ENCODE data around the gene NXPH3.

GRCh38 chr17:49576088-49576916, 631 bp downstream of the NXPH3 start:
- no peak for TF ChIP-seq ZNF384 (IDR thresholded peaks at IDR 0.05; ENCODE audit: borderline replicate concordance, low read depth, low read length)
- no peak for TF ChIP-seq RFX5 (IDR thresholded peaks at IDR 0.05; ENCODE audit: low read depth, low read length)
- no peak for TF ChIP-seq EP300 (IDR thresholded peaks at IDR 0.05; ENCODE audit: borderline replicate concordance in 1 of 2, control insufficient read depth in 1 of 2, low read depth in 2 of 2, low read length in 2 of 2)
- no peak for TF ChIP-seq SP1 (IDR thresholded peaks at IDR 0.05; ENCODE audit: low read depth, low read length)
- TF ChIP-seq RAD21 (IDR thresholded peaks at IDR 0.05; ENCODE audit: insufficient read depth, low read depth, low read length): no peak
- no peak for TF ChIP-seq EZH2 (IDR thresholded peaks at IDR 0.05; ENCODE audit: borderline replicate concordance, control insufficient read depth, low read depth, low read length)
- no peak for TF ChIP-seq CTCF (IDR thresholded peaks at IDR 0.05 in 2 of 3, conservative IDR thresholded peaks at IDR 0.05 in 1 of 3; ENCODE audit: control insufficient read depth in 2 of 3, extremely low read depth in 1 of 3, insufficient read depth in 1 of 3, low read depth in 3 of 3, low read length in 3 of 3)
- no peak for TF ChIP-seq FOXM1 (IDR thresholded peaks at IDR 0.05; ENCODE audit: low read depth, low read length)
- TF ChIP-seq, protein P1, sequence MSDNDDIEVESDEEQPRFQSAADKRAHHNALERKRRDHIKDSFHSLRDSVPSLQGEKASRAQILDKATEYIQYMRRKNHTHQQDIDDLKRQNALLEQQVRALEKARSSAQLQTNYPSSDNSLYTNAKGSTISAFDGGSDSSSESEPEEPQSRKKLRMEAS (IDR thresholded peaks at IDR 0.05; ENCODE audit: low read depth, low read length): no peak
- no peak for TF ChIP-seq IRF4 (IDR thresholded peaks at IDR 0.05; ENCODE audit: low read depth, low read length)
- TF ChIP-seq POLR2A (IDR thresholded peaks at IDR 0.05; ENCODE audit: low read depth, low read length): no peak
- TF ChIP-seq TAF1 (IDR thresholded peaks at IDR 0.05; ENCODE audit: borderline replicate concordance, low read depth, low read length): no peak

Data from GM12878 (cell line).